HG03095 (cell line): Measurements from ENCODE around the gene FBP2.

Source experiments
- ATAC-seq: cut with Tn5 transposase; IDR thresholded peaks from one replicate; pipeline ENCODE4 v1.9.1; 2021; ENCODE audit warnings: moderate library complexity; ENCODE audit not compliant: unreplicated experiment

Gene FBP2

DNA sequence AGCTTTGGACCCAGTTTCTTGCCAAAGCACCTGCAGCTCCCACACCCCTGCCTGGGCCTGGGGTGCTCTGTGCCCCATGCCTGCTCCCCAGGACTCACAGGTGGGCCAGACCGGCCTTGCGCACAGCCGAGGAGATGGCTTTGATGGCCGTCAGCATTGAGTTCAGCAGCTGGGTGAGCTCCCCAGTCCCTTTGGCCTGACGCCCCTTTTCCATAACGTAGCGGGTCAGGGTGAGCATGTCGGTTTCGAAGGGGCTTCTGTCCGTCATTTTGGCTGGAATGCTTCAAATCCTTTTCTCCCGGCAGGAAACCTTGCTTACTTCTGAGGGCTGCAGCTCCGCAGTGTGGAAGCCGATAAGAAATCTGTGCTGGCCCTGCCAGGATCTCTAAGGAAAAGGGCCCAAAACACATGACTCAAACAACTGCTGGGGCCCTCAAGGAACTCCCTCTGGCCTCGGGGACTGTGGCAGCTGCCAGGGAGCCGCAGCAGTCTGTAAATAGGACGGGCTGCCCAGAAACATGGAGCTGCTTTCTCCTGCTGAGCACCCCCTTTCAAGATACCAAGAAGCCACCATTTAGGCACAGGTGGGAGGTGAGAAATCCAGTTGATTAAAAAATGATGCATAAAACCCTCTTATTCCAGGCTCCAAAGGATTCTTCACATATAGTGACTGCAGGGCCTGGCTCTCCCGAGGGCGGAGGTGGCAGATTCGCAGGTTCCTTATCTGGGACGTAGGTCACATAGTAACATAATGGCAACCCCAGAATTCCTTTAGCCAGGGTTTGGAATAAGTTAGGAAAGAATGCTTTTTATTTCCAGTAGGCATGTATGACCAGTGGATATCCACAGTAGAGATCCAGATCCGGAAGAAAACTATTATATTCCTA is at the start of gene FBP2:
FBP2 (minus strand) TSS at position 366 of the 887 bp plus-strand sequence; CDS start at position 268, 98 bp downstream.
- ATAC-seq, result no peak

- ATAC-seq, result no peak
Observed at GRCh38 chr9:94643176-94643575, 49.6 kb upstream of the FBP2 start.

DNA sequence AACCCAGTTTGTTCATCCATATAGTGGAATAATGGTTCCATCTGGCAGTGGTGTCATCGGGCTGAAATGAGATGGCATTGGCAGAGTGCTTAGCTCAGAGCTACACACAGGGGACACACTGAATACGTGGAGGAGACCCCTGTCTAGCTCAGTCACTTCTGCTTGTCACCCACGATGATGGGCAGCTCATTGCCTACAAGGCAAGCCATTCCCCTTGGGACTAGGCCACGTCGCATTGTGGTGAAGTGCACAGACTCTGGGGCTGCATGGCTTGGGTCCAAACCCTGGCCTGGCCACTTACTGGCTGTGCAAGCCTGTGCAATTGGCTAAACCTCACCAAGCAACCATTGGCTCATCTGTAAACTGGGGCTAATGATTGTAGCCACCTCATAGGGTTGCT is 48.9 kb upstream of the FBP2 start:
- no peak for ATAC-seq

- no peak for ATAC-seq
Observed at GRCh38 chr9:94639999-94640376, 46.4 kb upstream of the FBP2 start.

DNA sequence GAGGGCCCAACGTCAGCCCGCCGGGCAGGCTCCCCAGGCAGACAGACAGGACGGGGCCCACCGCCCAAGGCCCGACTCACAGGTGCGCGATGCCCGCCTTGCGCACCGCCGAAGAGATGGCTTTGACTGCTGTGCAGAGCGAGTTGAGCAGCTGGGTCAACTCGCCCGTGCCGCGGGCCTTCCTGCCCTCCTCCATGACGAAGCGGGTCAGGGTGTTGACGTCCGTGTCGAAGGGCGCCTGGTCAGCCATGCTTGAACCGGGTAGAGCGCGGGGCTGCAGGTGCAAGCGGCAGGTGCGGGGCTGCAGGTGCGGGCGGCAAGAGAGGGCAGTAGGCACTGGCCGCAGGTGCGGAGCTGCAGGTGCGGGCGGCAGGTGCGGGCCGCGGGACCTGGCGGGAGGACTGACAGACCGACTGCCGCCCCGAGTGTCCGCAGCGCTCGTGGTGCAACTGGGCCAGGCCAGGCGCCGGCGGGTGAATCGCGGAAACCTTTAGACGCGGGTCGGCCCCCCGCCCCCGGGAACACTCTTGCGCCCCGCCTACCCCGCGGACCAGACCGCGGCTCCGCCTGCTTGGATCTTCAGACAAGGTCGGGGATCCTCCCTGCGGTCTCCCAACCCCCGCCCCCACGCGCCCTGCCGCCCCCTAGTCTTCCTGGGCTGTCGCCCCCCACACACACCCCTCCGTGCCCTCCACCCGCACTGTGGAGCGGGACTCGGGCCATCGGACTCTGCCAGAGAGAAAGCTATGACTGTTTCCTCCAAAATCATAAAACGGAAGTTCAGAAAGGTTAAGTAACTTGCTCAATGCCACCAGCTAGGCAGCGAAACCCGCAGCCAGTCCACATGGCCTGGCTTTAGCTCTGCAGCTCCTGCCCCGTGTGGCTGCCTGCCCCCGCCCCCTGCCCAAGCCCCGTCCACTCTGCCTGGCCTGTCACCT is 45.7 kb upstream of the FBP2 start, which contains the start of gene FBP1:
FBP1 (minus strand) TSS at position 458 of the 938 bp plus-strand sequence; CDS start at position 250, 208 bp downstream.
- no peak for ATAC-seq

- ATAC-seq, result no peak
Observed at GRCh38 chr9:94638335-94639060, 44.9 kb upstream of the FBP2 start.

GRCh38 chr9:94632737-94633136 is 39.1 kb upstream of the FBP2 start:
- no peak for ATAC-seq

- no peak for ATAC-seq
Observed at GRCh38 chr9:94631599-94631998, 38.0 kb upstream of the FBP2 start.

DNA sequence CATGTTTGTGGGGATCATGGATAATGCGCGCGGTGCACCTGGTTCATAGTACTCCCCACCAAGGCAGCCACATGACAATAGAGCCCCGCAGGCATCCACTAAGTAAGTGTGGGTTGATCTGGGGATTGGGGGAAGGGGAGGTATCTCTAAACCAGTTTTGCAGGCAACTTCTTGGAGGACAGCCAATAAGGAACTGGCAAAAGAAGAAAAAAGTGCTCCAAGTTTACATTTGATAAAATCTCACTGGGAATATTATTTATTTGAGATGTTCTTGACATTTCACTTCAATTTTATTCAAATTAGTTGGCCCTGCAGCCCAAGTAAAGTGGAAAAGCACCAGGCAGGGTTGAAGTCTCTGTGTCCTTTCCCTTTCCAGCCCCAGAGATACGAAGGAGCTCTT is 37.2 kb upstream of the FBP2 start:
- no peak for ATAC-seq

DNA sequence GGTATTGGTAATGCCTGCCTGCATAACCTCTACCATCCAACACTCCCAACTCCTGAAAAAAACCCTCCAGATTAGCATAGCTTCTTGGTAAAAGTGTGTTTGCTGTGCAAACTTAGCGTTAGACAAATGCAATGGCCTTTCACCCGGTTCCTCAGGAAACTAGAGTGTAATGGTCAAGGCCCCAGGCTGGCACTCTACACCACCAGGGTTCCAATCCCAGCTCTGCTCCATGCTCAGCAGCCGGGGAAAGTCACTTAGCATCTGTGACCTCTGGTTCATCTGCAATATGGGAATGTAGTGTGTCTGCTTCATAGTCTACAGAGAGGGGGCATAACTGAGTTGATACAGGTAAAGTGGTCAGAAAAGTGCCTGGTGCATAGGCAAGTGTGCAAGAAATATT is 36.7 kb upstream of the FBP2 start:
- no peak for ATAC-seq

- ATAC-seq, result no peak
Observed at GRCh38 chr9:94627287-94627686, 33.7 kb upstream of the FBP2 start.

- ATAC-seq, result no peak
Observed at GRCh38 chr9:94625835-94626234, 32.2 kb upstream of the FBP2 start.

DNA sequence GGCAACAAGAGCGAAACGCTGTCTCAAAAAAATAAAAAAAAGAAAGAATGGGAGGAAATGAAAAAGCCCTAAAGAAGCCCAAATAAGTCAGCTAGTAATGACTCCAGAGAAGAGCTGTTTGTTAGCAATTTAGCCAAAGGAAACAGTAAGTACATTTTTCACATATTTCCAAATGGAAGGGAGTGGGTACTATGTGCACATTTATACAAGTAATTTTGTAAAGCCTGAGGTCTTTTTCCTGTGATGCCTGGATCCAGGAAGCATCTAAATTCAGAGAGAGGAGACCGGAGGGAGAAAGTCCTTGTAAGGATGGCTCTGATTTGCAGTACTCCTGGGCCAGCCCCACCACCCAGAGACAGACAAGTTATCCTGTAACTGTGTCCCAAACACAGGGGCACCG is 31.0 kb upstream of the FBP2 start:
- no peak for ATAC-seq

GRCh38 chr9:94623253-94623652 is 29.6 kb upstream of the FBP2 start:
- no peak for ATAC-seq

DNA sequence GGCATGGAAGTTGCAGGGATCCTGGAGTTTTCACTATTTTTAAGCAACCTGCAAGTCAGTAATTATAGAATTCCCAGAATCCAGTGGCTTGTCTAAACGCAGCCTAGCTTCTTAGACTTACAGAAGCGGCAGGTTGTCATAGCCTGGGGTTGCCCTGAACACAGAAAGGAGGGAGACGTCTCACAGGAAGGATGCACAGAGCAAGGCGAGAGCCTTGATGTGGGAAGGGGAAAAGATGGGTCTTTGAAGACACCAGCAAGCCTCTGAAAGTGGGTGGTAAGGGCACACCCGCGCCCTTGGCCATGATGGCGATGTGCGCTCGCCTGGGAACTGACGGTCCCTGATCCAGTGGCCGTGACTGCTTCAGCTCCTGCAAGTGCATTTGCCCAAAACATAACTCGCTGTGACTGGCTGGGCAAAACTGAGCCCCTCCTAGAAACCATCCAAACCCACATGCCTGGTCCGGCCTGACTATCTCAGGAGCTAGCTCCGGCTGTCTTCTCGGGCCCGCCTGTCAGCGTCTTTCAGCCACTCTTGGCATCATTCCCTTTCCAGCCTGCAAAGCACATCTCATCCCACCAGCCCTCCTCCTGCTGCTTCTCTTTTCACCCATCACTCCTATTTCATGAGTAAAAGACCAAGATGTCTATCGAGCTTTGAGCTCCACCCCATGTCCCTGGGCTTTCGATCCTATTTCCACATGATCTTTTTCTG is 28.6 kb upstream of the FBP2 start:
- no peak for ATAC-seq

DNA sequence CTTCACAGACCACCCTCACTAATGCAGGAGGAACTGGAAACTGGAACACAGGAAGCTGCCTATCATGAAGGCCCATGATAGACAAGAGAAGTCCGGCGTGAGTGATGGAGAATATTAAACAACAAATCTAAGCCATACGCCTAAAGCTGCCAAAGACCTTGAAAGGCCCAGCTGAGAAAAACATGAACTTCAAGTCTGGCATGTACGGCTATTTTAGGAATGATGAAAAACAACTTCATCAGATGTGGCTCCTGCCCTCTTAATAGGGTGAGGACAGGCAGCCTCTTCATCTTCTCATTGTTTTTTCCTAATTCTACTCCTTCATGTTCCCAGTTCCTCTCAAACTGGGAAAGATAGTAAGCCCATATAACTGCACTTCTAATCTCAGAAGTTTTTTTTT is 25.4 kb upstream of the FBP2 start:
- no peak for ATAC-seq

- ATAC-seq, result no peak
Observed at GRCh38 chr9:94613003-94613402, 19.4 kb upstream of the FBP2 start.

DNA sequence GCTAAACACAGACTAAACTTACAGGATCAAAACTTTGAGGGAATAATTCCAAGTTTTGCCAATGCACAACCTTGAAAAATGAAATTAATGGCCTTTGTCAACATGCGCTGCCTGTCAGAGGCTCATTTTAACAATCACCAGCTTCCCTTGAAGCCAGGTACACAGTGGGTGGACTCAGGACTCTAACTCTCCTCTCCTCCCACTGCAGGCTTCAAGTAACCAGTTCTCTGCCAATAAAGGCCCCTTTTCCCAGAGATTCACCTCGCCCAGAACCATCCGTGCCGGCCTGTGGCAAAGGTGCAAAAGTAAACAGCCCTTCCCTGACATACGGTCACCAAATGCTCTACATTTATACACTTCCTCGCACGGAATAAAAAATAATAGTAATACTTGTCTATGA is 18.4 kb upstream of the FBP2 start:
- ATAC-seq, result no peak

DNA sequence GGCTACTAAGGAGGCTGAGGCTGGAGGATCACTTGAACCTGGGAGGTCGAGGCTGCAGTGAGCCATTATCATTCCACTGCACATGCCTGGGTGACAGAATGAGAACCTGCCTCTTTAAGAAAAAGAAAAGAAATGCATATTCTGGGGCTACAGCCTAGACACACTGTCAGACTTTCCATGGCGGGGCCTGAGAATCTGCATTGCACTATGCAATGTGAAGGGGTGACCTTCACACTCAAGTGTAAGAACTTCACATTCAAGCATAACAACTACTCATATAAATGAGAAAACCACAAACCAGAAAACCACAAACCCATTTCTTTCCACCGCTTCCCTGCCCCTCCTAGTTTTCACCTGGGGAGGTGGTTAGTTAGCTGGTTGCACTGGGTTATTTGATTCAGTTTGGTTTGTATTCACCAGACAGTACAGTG is 18.0 kb upstream of the FBP2 start:
- ATAC-seq, result no peak

DNA sequence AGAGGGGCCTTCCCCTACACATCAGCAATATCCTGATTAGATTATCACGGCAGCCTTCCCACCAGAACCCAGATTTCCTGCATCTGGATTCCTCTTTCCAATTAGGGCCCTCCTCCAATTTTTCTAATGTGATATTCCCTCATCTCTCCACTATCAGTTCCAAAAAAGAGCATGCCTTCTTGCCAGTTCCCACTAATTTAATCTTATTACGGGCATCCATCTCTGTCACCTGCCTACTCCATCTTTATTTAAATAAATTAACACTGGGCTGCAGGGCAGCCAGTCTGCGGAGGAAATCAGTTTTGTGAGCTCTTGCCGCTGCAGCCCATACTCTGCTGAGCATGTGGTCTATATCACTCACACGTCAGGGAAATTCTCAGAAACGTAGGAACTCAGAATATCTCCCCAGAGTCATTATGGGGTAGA is 16.6 kb upstream of the FBP2 start:
- ATAC-seq, result no peak

DNA sequence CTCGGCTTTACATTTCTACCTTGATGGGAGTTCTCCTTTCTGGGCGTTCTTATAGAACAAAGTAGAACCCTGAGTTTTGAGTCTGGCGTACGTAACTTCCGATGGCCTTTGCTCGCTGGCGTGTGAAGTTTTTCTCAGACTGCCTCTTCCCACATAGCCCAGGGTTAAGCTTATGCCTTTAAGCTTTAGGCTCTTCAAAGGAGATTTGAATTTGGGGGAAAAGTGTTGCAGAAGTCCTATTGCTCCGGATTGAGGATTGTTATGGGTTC is 13.7 kb upstream of the FBP2 start:
- ATAC-seq, result no peak
